ENCODE results near the gene ASIC4. TPM values are rescaled to one million over a fixed set of nuclear protein-coding genes. Genes with fewer than 3 reads are reported as not detected.

Gene ASIC4
- total and polyA plus RNA-seq, 2 experiments from 2014 or later, result 0.13 to 3.6 TPM

DNA sequence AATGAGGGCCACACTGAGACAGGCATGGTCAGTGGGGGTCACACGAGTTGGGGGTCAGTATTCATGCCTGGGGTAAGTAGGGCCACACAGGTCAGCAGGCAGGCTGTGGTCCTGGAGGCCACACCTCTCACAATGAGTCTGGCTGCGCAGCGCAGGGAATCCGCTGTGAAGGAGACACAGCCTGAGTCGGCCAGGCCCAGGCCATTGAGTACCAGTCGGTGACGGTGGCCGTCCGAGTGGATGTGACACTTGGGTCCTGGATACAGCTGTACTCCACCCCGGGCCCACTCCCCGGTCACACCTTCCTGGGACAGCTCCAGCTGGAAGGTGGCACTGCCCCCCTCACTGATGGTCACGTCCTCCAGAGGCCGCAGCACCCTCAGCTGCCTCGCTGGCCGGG is 40.1 kb downstream of the ASIC4 start:
- no peaks in the 10 kb centered on the region for H3K9me3 Mint-ChIP-seq
- Histone ChIP-seq H3K27ac (ENCODE audit: low read depth) (no peak overlapping the region), H3K79me2 (replicated peaks; ENCODE audit: insufficient read depth) (no peaks in the 10 kb centered on the region), H3K36me3 (ENCODE audit: insufficient read depth) (no peaks in the 10 kb centered on the region; the same call in 1 of the 2 replicates), H3K27me3 (ENCODE audit: insufficient read depth) (peaks cover 17% of the 10 kb centered on the region), H2AFZ (no peak overlapping the region), H3K4me3 (no peak overlapping the region), H3K4me2 (no peak overlapping the region), H3F3A (replicated peaks; ENCODE audit: low read depth) (peaks cover 4% of the 10 kb centered on the region; the same call in 1 of the 2 replicates), H3K9me2 (ENCODE audit: insufficient read depth) (no peaks in the 10 kb centered on the region), H3K4me1 (ENCODE audit: insufficient read depth) (peaks cover 11% of the 10 kb centered on the region), H4K20me1 (replicated peaks; ENCODE audit: insufficient read depth) (no peaks in the 10 kb centered on the region)
- H3K27me3 Mint-ChIP-seq (ENCODE audit: insufficient read depth, low read depth, poor library complexity), result peaks cover 37% of the 10 kb centered on the region
- no peak for ATAC-seq
- 0 out of 2 replicates have a peak, but pooled peaks have one; percentile 10 for TF ChIP-seq POLR2AphosphoS5 (IDR thresholded peaks at IDR 0.05; ENCODE audit: low read depth)
- TF ChIP-seq, protein P1, sequence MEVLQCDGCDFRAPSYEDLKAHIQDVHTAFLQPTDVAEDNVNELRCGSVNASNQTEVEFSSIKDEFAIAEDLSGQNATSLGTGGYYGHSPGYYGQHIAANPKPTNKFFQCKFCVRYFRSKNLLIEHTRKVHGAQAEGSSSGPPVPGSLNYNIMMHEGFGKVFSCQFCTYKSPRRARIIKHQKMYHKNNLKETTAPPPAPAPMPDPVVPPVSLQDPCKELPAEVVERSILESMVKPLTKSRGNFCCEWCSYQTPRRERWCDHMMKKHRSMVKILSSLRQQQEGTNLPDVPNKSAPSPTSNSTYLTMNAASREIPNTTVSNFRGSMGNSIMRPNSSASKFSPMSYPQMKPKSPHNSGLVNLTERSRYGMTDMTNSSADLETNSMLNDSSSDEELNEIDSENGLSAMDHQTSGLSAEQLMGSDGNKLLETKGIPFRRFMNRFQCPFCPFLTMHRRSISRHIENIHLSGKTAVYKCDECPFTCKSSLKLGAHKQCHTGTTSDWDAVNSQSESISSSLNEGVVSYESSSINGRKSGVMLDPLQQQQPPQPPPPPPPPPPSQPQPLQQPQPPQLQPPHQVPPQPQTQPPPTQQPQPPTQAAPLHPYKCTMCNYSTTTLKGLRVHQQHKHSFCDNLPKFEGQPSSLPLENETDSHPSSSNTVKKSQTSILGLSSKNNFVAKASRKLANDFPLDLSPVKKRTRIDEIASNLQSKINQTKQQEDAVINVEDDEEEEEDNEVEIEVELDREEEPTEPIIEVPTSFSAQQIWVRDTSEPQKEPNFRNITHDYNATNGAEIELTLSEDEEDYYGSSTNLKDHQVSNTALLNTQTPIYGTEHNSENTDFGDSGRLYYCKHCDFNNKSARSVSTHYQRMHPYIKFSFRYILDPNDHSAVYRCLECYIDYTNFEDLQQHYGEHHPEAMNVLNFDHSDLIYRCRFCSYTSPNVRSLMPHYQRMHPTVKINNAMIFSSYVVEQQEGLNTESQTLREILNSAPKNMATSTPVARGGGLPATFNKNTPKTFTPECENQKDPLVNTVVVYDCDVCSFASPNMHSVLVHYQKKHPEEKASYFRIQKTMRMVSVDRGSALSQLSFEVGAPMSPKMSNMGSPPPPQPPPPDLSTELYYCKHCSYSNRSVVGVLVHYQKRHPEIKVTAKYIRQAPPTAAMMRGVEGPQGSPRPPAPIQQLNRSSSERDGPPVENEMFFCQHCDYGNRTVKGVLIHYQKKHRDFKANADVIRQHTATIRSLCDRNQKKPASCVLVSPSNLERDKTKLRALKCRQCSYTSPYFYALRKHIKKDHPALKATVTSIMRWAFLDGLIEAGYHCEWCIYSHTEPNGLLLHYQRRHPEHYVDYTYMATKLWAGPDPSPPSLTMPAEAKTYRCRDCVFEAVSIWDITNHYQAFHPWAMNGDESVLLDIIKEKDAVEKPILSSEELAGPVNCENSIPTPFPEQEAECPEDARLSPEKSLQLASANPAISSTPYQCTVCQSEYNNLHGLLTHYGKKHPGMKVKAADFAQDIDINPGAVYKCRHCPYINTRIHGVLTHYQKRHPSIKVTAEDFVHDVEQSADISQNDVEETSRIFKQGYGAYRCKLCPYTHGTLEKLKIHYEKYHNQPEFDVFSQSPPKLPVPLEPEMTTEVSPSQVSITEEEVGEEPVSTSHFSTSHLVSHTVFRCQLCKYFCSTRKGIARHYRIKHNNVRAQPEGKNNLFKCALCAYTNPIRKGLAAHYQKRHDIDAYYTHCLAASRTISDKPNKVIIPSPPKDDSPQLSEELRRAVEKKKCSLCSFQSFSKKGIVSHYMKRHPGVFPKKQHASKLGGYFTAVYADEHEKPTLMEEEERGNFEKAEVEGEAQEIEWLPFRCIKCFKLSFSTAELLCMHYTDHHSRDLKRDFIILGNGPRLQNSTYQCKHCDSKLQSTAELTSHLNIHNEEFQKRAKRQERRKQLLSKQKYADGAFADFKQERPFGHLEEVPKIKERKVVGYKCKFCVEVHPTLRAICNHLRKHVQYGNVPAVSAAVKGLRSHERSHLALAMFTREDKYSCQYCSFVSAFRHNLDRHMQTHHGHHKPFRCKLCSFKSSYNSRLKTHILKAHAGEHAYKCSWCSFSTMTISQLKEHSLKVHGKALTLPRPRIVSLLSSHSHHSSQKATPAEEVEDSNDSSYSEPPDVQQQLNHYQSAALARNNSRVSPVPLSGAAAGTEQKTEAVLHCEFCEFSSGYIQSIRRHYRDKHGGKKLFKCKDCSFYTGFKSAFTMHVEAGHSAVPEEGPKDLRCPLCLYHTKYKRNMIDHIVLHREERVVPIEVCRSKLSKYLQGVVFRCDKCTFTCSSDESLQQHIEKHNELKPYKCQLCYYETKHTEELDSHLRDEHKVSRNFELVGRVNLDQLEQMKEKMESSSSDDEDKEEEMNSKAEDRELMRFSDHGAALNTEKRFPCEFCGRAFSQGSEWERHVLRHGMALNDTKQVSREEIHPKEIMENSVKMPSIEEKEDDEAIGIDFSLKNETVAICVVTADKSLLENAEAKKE (CRISPR knock-in tag; IDR thresholded peaks at IDR 0.05), result no peak
- H3K4me1 Mint-ChIP-seq, result peaks cover 16% of the 10 kb centered on the region
- peaks cover 9% of the 10 kb centered on the region; the same call in 1 of the 3 replicates for H3K36me3 Mint-ChIP-seq (ENCODE audit: low read depth)
- H3K4me3 Mint-ChIP-seq, result 0 out of 3 replicates have a peak overlapping the region, but pooled peaks have one; percentile 63
- no peak for DNase-seq (ENCODE audit: low spot score)
- no peak overlapping the region for H3K27ac Mint-ChIP-seq

DNA sequence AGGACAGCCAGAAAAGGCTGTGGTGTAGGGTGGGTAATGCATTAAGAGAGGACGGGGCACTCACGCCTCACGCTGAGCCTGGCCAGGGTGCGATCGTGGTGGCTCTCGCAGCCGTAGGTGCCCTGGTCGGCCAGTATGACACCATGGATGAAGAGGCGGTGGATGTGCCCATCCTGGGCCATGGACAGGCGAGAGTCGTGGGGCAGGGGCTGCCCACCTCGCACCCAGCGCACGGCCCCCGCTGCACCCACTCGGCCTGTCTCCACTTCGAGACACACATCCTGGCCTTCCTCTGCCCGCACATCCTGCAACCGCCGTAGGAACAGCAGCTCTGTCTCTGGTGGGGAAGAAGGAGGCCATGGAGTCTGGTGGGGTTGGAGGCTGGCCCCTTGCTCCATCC is 41.7 kb downstream of the ASIC4 start:
- Histone ChIP-seq H3K36me3 (ENCODE audit: insufficient read depth) (no peaks in the 10 kb centered on the region; the same call in 1 of the 2 replicates), H4K20me1 (replicated peaks; ENCODE audit: insufficient read depth) (no peaks in the 10 kb centered on the region), H3K9me2 (ENCODE audit: insufficient read depth) (no peaks in the 10 kb centered on the region), H3K4me3 (no peak overlapping the region), H3F3A (replicated peaks; ENCODE audit: low read depth) (peaks cover 10% of the 10 kb centered on the region; the same call in 1 of the 2 replicates), H3K79me2 (replicated peaks; ENCODE audit: insufficient read depth) (no peaks in the 10 kb centered on the region), H3K27me3 (ENCODE audit: insufficient read depth) (peaks cover 17% of the 10 kb centered on the region), H3K4me1 (ENCODE audit: insufficient read depth) (peaks cover 22% of the 10 kb centered on the region), H3K4me2 (no peak overlapping the region), H3K27ac (ENCODE audit: low read depth) (no peak overlapping the region), H2AFZ (no peak overlapping the region)
- H3K4me1 Mint-ChIP-seq, result peaks cover 26% of the 10 kb centered on the region
- DNase-seq (ENCODE audit: low spot score), result no peak
- peaks cover 32% of the 10 kb centered on the region for H3K27me3 Mint-ChIP-seq (ENCODE audit: insufficient read depth, low read depth, poor library complexity)
- ATAC-seq, result no peak
- no peak overlapping the region for H3K27ac Mint-ChIP-seq
- H3K36me3 Mint-ChIP-seq (ENCODE audit: low read depth), result peaks cover 13% of the 10 kb centered on the region; the same call in 2 of the 3 replicates
- H3K9me3 Mint-ChIP-seq, result no peaks in the 10 kb centered on the region
- H3K4me3 Mint-ChIP-seq, result no peak overlapping the region
- TF ChIP-seq, protein P2, sequence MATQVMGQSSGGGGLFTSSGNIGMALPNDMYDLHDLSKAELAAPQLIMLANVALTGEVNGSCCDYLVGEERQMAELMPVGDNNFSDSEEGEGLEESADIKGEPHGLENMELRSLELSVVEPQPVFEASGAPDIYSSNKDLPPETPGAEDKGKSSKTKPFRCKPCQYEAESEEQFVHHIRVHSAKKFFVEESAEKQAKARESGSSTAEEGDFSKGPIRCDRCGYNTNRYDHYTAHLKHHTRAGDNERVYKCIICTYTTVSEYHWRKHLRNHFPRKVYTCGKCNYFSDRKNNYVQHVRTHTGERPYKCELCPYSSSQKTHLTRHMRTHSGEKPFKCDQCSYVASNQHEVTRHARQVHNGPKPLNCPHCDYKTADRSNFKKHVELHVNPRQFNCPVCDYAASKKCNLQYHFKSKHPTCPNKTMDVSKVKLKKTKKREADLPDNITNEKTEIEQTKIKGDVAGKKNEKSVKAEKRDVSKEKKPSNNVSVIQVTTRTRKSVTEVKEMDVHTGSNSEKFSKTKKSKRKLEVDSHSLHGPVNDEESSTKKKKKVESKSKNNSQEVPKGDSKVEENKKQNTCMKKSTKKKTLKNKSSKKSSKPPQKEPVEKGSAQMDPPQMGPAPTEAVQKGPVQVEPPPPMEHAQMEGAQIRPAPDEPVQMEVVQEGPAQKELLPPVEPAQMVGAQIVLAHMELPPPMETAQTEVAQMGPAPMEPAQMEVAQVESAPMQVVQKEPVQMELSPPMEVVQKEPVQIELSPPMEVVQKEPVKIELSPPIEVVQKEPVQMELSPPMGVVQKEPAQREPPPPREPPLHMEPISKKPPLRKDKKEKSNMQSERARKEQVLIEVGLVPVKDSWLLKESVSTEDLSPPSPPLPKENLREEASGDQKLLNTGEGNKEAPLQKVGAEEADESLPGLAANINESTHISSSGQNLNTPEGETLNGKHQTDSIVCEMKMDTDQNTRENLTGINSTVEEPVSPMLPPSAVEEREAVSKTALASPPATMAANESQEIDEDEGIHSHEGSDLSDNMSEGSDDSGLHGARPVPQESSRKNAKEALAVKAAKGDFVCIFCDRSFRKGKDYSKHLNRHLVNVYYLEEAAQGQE (IDR thresholded peaks at IDR 0.05; ENCODE audit: unreplicated experiment), result no peak
- TF ChIP-seq STAT1 (IDR thresholded peaks at IDR 0.05; ENCODE audit: unreplicated experiment) (no peak), EZH2phosphoT487 (IDR thresholded peaks at IDR 0.05; ENCODE audit: unreplicated experiment) (no peak)
